ENCODE measurements around the gene RUNX1.

The RUNX1 gene

GRCh38 chr21:35091496-35091895 lies 42.4 kb upstream of the RUNX1 start:
- no peak for TF ChIP-seq CTCF (IDR thresholded peaks at IDR 0.05; ENCODE audit: poor library complexity, severe bottlenecking)
- H3K4me1 ChIP-seq (ENCODE audit: insufficient read depth, poor library complexity, severe bottlenecking) = peaks cover 4% of the 10 kb centered on the region
- H3K27me3 ChIP-seq (ENCODE audit: insufficient read depth, poor library complexity, severe bottlenecking) = no peaks in the 10 kb centered on the region
- H3K36me3 ChIP-seq (ENCODE audit: low read depth) = no peaks in the 10 kb centered on the region
- ATAC-seq (ENCODE audit: low read depth) (no peak), DNase-seq (ENCODE audit: low spot score) (no peak)
- no peak overlapping the region for H3K27ac ChIP-seq (ENCODE audit: poor library complexity, severe bottlenecking)
- H3K9me3 ChIP-seq (ENCODE audit: severe bottlenecking) = no peaks in the 10 kb centered on the region
- H3K4me3 ChIP-seq (ENCODE audit: severe bottlenecking) = no peak overlapping the region

GRCh38 chr21:35090403-35090802 lies 41.3 kb upstream of the RUNX1 start:
- Histone ChIP-seq H3K4me3 (ENCODE audit: severe bottlenecking) (no peak overlapping the region), H3K27me3 (ENCODE audit: insufficient read depth, poor library complexity, severe bottlenecking) (no peaks in the 10 kb centered on the region), H3K9me3 (ENCODE audit: severe bottlenecking) (no peaks in the 10 kb centered on the region), H3K27ac (ENCODE audit: poor library complexity, severe bottlenecking) (no peak overlapping the region), H3K4me1 (ENCODE audit: insufficient read depth, poor library complexity, severe bottlenecking) (peaks cover 15% of the 10 kb centered on the region), H3K36me3 (ENCODE audit: low read depth) (no peaks in the 10 kb centered on the region)
- DNase-seq (ENCODE audit: low spot score) = no peak
- TF ChIP-seq CTCF (IDR thresholded peaks at IDR 0.05; ENCODE audit: poor library complexity, severe bottlenecking) = no peak
- ATAC-seq (ENCODE audit: low read depth) = no peak

GRCh38 chr21:35088319-35088771 lies 39.2 kb upstream of the RUNX1 start:
- Histone ChIP-seq H3K4me1 (ENCODE audit: insufficient read depth, poor library complexity, severe bottlenecking) (peaks cover 27% of the 10 kb centered on the region), H3K36me3 (ENCODE audit: low read depth) (no peaks in the 10 kb centered on the region), H3K9me3 (ENCODE audit: severe bottlenecking) (no peaks in the 10 kb centered on the region), H3K4me3 (ENCODE audit: severe bottlenecking) (no peak overlapping the region), H3K27ac (ENCODE audit: poor library complexity, severe bottlenecking) (no peak overlapping the region), H3K27me3 (ENCODE audit: insufficient read depth, poor library complexity, severe bottlenecking) (no peaks in the 10 kb centered on the region)
- DNase-seq (ENCODE audit: low spot score) (no peak), ATAC-seq (ENCODE audit: low read depth) (no peak)
- no peak for TF ChIP-seq CTCF (IDR thresholded peaks at IDR 0.05; ENCODE audit: poor library complexity, severe bottlenecking)

GRCh38 chr21:35086357-35086756 lies 37.3 kb upstream of the RUNX1 start:
- DNase-seq (ENCODE audit: low spot score) (no peak), ATAC-seq (ENCODE audit: low read depth) (peak; percentile 86)
- Histone ChIP-seq H3K27me3 (ENCODE audit: insufficient read depth, poor library complexity, severe bottlenecking) (no peaks in the 10 kb centered on the region), H3K27ac (ENCODE audit: poor library complexity, severe bottlenecking) (peak overlapping the region; percentile 95), H3K36me3 (ENCODE audit: low read depth) (no peaks in the 10 kb centered on the region), H3K4me1 (ENCODE audit: insufficient read depth, poor library complexity, severe bottlenecking) (peaks cover 27% of the 10 kb centered on the region), H3K9me3 (ENCODE audit: severe bottlenecking) (no peaks in the 10 kb centered on the region), H3K4me3 (ENCODE audit: severe bottlenecking) (no peak overlapping the region)
- TF ChIP-seq CTCF (IDR thresholded peaks at IDR 0.05; ENCODE audit: poor library complexity, severe bottlenecking) = no peak

GRCh38 chr21:35084869-35085268 lies 35.8 kb upstream of the RUNX1 start:
- no peaks in the 10 kb centered on the region for H3K36me3 ChIP-seq (ENCODE audit: low read depth)
- H3K27me3 ChIP-seq (ENCODE audit: insufficient read depth, poor library complexity, severe bottlenecking) = no peaks in the 10 kb centered on the region
- ATAC-seq (ENCODE audit: low read depth) (peak; percentile 88), DNase-seq (ENCODE audit: low spot score) (no peak)
- no peak overlapping the region for H3K4me3 ChIP-seq (ENCODE audit: severe bottlenecking)
- no peak for TF ChIP-seq CTCF (IDR thresholded peaks at IDR 0.05; ENCODE audit: poor library complexity, severe bottlenecking)
- peak overlapping the region; percentile 95 for H3K27ac ChIP-seq (ENCODE audit: poor library complexity, severe bottlenecking)
- peaks cover 27% of the 10 kb centered on the region for H3K4me1 ChIP-seq (ENCODE audit: insufficient read depth, poor library complexity, severe bottlenecking)
- H3K9me3 ChIP-seq (ENCODE audit: severe bottlenecking) = no peaks in the 10 kb centered on the region

Data from RWPE2 (cell line).